SW 1271 (cell line): ENCODE measurements around the gene ABCC4.
"Not testable (repeated sequence)": the region's sequence is repeated elsewhere in the genome, so short reads cannot be mapped to it uniquely, and the experiment has no call there.

ENCODE experiments used
- DNase-seq, 2 experiments: peaks; one replicate each; lab custom pipeline; 2025; lab: John Stamatoyannopoulos, UW

The ABCC4 gene

DNA sequence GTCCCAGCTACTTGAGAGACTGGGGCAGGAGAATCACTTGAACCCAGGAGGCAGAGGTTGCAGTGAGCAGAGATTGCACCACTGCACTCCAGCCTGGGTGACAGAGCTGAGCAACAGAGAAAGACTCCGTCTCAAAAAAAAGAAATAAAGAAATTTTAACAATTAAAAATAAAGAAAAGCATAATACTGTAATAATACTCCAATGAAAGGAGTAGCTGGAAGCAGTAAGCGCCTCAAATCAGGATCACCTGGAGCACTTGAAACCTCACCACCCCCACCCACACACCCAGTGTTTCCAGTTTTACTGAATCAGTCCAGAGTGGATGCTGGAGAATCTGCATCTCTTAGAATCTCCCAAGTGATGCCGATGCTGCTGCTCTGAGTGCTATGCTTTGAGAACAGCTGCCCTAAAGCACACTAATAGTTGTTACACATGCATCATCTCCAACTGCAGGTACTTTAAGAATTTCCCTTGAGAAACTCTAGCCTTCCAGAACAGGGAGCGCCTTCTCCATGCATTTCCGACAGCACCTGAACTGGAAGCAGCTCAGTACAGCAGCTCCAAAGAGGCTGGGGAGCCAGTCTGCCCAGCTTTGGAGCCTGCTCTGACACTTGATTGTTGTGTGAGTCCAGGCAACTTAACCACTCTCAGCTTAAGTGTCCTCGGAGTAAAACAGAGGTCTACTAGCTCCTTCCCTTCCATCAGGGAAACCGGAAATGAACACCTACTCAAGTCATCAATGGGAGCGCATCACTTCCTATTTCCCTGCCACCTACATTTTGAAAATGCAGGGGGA, 2.9 kb downstream of the ABCC4 start:
- no peak for DNase-seq

DNA sequence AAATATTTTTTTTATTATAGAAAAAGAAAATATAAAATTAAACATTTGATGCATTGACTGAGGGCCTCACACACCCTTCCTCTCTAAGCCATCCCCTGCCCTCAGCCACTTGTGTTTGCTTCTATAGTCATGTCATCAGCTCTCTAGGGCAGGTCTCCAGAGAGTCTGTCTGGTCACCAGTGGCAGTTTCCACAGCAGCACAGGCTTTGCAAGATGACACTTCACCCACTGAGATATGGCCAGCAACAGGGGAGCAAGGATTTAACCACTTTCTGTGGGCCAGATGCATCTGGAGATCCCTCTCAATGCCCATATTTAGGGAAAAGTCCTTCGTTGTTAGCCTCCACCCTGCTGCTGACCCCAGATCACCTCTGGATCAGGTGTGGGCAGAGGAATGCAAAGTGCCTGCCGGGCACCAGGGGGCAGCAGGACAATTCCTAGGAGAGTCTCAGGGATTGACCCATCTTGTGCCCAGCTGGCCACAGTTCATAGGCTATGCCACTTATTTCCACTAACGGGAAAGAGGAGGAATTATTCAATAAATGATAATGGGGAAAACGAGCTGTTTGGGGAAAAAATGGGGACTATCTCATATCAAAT, 4.8 kb downstream of the ABCC4 start:
- peak; percentile 17 to 39 for DNase-seq

DNA sequence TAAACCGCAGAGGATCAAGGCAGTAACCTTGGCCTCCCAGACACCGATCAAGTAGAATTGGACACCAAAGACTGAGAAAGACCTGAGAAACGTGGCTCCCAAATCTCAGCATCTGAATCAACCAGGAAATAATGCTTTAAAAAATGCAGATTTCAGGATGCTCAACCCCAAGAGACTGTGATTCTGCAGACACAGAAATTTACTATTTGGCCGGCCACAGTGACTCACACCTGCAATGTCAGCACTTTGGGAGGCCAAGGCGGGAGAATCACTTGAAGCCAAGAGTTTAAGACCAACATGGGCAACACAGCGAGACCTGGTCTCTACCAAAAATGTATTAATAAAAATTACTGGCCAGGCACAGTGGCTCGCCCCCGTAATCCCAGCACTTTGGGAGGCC, 6.2 kb downstream of the ABCC4 start:
- DNase-seq, result no peak

DNA sequence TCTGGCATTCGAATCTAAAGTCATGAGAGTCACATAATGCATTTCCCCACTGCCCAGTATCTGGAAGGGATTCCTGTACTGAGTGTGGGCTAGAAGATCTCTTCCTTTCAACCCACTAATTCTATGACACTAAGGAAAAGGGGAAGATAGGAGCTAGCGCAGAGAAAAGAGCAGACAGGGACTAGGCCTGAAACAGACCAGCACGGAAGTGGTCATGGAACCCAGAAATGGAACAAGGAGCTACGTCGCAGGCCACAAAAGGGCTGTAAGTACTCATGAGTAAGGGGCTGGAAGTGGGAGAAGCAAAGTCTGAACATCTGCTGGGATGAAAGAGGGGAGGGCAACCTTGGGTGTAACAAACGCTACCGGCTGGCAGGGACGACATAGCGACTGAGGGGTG, 8.6 kb downstream of the ABCC4 start:
- no peak for DNase-seq

DNA sequence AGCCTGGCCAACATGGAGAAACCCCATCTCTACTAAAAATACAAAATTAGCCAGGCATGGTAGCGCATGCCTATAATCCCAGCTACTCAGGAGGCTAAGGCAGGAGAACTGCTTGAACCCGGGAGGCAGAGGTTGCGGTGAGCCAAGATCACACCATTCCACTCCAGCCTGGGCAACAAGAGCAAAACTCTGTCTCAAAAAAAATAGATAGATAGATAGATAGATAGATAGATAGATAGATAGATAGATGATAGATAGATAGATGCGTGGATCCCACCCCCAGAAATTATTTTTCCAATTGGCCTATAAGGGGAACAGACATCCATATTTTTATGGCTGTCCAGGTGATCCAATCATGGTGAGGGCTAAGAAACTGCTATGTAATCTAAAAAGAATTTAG, 11.3 kb downstream of the ABCC4 start:
- not testable (repeated sequence) for DNase-seq

DNA sequence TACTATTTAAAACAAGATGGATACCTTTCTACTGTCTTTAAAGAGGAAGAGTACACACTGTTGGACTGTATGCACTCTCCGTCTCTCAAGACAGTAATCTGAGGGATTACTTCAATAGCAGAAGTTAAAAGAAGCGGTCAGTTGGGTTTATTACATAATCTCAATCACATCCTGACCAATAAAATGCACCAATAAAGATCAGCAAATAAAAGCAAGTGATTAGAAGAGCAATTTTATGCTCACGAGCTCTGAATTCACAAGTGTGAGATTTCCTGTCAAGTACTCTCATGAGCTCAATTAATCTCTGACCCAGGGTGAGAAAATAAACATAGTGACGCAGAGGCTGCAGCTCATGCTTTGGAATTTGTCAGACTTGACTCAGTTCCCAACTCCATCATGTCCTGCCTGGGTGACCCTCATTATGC, 12.2 kb downstream of the ABCC4 start:
- DNase-seq, result no peak

DNA sequence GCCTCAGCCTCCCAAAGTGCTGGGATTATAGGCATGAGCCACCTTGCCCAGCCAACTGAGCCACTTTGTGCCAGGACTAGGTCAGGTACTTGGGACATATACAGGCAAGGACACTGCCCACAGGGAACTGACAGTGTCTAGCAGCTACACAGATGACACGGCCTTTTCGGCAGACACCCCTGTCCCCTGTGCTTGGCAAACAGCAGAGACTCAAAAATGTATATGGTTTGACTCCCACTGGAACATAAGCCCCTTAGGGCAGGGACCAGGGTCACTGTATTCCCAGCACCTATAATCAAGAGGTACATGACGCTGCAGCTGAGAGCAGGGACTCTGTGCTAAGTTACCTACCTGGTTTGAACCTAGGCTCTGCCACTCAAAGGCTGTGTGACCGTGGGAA, 16.8 kb downstream of the ABCC4 start:
- no peak for DNase-seq

DNA sequence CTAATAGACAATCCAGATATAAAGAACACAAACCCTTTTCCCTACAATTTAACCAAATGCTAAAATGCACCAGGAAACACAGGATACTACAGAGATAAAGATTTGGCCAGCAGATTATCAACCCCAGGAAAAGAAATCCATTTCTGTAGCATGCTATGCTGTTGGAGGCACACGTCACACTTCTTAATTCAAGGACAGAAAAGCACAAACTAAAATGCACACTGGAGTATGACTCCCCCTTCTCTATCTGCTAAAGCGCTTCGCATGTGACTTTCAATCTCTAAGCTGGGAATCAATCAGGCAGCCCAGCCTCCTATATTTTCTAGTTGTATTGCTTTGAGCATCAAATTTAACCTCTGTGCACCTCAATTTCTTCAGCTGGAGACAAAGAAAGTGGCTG, 22.2 kb downstream of the ABCC4 start:
- no peak for DNase-seq

DNA sequence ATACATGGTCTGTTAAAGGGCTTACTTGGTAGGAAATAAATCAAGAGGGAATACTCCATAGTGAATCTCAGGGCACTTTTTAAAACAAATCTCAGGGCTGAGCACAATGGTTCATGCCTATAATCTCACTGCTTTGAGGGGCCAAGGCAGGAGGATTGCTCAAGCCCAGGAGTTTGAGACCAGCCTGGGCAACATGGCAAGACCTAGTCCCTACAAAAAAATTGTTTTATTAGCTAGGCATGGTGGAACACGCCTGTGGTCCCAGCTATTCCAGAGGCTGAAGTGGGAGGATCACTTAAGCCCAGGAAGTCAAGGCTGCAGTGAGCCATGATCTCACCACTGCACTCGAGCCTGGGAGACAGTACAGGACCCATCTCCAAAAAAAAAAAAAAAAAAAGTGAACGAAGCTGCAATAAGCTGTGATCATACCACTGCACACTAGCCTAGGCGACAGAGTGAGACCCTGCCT, 25.2 kb downstream of the ABCC4 start:
- DNase-seq, result no peak

DNA sequence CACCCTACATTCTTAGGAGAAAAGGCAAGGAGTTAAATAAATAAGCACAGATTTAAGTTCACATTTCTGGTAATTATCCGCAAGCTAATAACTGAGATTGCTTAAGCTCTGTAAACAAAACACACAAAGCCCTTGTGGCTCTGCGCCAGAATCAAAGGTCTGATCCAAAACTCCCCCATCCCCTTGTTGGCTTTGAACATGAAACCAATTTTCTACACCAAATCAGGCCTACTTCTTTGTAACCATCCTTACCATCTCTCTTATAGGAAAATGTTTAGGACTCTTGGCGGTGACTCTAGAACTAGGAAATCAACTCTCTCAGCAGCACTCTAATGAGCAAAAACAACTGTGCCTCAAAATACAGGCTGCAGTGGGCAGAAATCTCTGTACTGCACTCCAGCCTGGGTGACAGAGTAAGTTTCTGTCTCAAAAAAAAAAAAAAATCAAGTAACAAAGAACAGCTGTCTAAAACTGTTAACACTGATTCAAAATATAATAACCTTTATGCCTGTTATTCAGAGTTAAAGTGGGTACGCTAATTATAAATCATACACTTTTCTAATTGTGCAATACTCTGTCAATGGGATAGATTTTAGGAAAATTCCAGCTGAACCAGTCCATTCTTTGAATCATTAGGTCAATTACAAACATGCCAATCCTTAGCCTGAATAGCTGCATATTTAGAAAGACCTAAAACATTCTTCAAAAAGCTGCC, 25.8 kb downstream of the ABCC4 start:
- DNase-seq, result no peak

DNA sequence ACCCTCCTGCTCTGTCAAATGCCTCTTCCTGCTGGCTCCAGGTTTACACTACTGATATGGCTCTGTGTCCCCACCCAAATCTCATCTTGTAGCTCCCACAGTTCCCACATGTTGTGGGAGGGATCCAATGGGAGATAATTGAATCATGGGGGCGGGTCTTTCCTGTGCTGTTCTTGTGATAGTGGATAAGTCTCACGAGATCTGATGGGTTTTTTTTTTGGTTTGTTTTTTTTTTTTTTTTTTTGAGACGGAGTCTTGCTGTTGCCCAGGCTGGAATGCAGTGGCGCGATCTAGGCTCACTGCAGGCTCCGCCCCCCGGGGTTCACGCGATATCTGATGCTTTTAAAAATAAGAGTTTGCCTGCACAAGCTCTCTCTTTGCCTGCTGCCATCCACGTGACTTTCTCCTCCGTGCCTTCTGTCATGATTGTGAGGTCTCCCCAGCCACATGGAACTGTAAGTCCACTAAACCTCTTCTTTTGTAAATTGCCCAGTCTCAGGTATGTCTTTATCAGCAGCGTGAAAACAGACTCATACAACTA, 27.6 kb downstream of the ABCC4 start:
- not testable (repeated sequence) for DNase-seq

DNA sequence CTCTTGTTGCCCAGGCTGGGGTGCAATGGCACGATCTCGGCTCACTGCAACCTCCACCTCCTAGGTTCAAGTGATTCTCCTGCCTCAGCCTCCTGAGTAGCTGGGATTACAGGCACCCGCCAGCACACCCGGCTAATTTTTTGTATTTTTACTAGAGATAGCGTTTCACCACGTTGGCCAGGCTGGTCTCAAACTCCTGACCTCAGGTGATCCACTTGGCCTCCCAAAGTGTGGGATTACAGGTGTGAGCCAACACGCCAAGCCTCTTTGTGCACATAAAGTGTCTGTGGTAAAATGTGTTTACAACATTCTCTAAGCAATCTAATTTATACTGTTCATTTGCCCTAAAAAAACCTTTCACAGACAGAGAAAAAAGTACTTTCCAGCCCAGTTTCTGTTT, 29.2 kb downstream of the ABCC4 start:
- DNase-seq, result not testable (repeated sequence)

DNA sequence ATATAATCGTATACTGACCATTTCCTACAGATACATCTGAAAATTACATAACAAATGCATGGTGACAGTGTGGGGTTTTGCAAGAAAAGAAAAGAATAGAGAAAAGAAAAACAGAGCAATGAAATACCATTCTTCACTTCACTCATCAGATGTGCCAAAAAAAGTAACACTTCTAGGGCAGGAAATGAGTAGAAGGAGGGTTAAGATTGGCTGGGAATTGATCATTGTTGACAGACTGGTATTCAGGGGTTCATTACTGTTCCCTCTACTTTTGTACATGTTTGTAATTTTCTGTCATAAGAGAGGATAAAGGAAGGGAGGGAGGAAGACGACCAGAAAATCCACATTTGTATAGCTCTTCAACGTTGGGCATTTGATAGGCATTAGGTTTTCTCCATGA, 31.5 kb downstream of the ABCC4 start:
- DNase-seq, result no peak

DNA sequence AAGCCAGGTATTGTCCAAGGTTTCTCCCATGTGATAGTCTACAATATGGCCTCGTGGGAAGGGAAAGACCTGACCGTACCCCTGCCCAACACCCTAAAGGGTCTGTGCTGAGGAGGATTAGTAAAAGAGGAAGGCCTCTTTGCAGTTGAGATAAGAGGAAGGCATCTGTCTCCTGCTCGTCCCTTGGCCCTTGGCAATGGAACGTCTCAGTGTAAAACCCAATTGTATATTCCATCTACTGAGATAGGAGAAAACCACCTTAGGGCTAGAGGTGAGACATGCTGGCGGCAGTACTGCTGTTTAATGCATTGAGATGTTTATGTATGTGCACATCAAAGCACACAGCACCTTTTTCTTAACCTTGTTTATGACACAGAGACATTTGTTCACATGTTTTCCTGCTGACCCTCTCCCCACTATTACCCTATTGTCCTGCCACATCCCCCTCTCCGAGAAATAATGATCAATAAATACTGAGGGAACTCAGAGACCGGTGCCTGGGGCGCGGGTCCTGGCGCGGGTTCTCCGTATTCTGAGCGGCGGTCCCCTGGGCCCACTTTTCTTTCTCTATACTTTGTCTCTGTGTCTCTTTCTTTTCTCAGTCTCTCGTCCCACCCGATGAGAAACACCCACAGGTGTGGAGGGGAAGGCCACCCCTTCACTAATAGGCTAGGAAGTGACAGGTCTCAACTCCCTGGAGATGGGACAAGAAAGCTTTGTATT, 32.7 kb downstream of the ABCC4 start:
- DNase-seq, result not testable (repeated sequence)

DNA sequence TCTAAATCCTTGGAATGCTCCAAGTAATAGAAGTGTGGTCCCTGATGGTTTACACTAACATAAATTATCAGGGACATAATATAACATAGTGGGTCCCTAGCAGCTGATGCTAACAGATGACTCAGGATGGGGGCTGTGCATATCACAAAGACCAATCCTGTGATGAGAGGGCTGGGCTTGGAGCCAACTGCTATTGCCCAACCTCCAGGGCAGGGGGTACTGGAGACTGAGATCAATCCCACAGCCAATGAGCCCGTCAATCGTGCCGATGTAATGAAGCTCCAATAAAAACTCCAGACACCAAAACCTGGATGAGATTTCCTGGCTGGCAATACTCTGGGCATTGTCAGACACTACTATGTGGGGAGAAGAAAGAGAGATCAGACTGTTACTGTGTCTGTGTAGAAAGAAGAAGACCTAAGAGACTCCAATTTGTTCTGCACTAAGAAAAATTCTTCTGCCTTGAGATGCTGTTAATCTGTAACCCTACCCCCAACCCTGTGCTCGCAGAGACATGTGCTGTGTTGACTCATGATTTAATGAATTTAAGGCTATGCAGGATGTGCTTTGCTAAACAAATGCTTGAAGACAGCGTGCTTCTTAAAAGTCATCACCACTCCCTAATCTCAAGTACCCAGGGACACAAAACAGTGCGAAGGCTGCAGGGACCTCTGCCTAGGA, 33.4 kb downstream of the ABCC4 start:
- DNase-seq, result peak in 1 of 2 experiments; percentile 20

DNA sequence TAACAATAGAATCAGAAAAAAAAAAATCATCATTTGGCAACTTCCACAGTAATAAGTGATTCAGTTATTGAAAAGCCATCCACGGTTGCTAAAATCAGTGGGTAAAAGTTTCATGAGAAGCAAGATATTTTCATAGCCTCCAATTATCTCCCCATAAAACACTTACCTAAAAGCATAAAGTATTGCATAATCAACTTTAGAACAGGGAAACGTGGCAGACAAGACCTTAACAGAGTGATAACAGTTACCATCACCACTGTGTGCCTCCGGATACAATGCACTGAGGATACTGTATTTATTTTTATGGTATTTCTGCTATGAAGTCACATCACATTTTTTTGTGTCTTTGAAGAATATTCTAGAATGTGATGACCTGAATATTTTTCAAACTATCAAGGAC, 37.0 kb downstream of the ABCC4 start:
- DNase-seq, result no peak

DNA sequence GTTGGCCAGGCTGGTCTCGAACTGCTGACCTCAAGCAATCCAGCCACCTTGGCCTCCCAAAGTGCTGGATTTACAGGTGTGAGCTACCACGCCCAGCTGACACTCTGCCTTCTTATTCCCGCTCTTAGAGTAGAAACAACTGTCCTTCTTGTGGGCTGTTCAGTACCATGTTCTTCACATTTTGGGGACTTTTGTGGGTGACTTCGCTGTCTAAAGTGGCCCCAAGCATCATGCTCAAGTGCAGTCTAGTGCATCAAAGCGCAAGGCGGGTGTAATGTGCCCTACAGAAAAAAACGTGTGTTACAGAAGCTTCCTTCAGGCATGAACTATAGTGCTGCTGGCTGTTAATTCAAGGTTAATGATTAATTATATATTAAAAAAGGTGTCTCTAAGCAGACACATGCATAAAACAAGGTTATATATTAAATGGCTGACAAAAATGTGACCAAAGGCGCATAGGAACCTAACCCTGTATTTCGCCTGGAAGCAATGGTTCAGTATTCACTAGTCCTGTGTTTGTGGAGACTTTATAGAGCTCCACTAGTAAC, 38.3 kb downstream of the ABCC4 start:
- no peak for DNase-seq

DNA sequence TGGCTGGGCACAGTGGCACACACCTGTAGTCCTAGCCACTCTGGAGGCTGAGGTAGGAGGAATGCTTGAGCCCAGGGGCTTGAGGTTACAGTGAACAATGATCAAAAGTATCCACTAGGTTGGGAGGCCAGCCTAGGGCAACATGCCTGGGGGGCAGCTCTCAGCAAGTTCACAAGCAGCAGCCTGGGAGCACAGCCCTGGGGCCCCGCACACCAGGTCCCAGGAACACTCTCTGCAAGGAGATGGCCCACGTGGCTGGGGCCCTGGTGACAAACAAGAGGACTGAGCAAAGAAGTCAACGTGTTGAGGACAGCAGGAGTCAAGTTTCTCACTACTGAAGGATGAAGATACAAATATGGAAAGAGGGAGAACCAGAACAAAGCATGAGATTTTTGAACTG, 39.3 kb downstream of the ABCC4 start:
- DNase-seq, result no peak

DNA sequence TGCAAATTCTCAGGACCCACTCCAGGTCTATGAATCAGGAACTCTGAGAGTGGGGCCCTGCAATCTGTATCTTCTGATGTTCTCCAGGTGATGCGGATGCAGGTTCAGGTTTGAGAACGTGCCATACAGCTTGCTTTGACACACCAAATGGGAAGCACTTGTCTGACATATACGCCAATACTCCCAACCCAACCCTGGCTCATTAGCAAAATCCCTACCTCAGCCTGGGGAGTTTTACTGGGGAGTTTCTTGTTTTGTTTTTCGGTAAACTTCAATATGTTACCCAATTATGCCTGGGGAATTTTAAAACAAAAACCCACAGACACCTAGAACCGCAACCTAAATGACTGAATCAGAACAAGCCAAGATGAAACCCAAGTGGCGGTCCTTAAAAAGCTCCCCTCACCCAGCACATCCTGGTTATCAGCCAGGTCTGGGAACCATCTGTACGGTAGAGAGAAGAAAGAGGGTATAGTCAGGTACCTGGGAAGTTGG, 41.2 kb downstream of the ABCC4 start:
- no peak for DNase-seq

DNA sequence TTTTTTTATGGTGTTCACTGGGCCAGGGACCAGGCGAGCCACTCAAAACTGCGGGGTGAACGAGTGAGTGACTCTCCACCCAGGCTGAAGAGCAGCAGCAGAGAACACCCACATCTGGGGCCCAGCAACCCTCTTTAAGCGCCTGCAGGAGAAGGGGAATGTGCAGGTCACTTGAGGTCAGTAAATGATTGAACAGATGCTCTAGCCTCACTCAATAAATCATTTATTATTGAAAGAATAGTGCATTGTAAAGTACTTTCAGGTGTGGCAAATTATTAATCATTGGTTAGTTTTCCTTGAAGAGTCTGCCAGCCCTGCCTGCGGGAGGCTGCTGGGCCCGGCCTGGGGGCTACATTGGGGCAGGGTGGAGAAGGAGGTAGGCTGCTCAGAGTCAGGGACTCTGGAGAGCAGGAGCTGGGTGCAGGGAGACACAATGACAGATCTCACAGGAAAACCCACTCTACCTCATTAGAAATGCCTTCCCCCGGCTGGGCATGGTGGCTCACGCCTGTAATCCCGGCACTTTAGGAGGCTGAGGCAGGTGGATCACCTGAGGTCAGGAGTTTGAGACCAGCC, 42.5 kb downstream of the ABCC4 start:
- DNase-seq, result no peak

DNA sequence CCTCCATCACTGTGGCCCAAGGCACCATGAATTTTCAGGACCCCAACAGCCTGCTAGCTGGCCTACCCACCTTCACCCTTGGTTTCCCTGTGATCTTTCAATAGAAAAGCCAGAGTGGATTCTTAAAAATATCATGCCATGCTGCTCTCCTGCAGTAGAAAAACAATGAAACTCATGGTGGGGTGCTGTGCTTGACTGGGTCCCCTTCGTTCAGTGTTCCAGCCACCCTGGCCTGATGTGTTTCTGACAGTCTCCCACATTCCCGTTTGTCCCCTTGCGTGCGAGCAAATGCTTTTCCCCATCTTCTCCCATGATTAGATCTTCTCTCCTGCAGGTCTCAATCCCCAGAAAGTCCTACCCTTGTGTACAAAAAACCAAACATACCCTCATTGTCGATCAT, 43.2 kb downstream of the ABCC4 start:
- no peak for DNase-seq
